SK-N-SH (cell line): Measurements from ENCODE around the gene ACAP2. TPM values are rescaled to one million over a fixed set of nuclear protein-coding genes. Genes with fewer than 3 reads are reported as not detected.
A peak's percentile ranks its signal among the peaks of the same experiment; 100 is the strongest.
"Not testable (repeated sequence)": the region's sequence is repeated elsewhere in the genome, so short reads cannot be mapped to it uniquely, and the experiment has no call there.

Source experiments
- CTCF ChIA-PET: fragments of 300-600, 350-600 bp; formaldehyde crosslinking; extraction: SDS; loops from one replicate; lab custom pipeline; 2021; lab: Yijun Ruan, JAX
- POLR2A ChIA-PET: fragments of 350-600 bp; sonication (Branson Sonifier 250); formaldehyde crosslinking; extraction: SDS; loops from one replicate; lab custom pipeline; 2020; ENCODE audit warnings: antibody characterized with exemption, inconsistent platforms; lab: Yijun Ruan, JAX
- DNase-seq: peaks from one replicate; pipeline ENCODE4 v3.0.0; 2012
- H2AFZ ChIP-seq: fragments of 200-600 bp; sonication (generic); 2 replicates; pipeline ENCODE4 v1.8.1; 2016; ENCODE audit warnings: antibody characterized with exemption, mild to moderate bottlenecking, low read depth
- H3F3A ChIP-seq: fragments of 200-600 bp; sonication (generic); replicated peaks from 2 replicates; pipeline ENCODE3; 2016; ENCODE audit warnings: antibody characterized with exemption, mild to moderate bottlenecking; ENCODE audit not compliant: insufficient read depth
- H3K27ac ChIP-seq, 2 experiments: fragments of 200-500 bp in 1 of 2; fragments of 200-600 bp in 1 of 2; sonication (Bioruptor generic) in 1 of 2; sonication (generic), shearing (Covaris generic) in 1 of 2; 2 replicates each; pipeline versions ENCODE4 v1.5.1 to v1.6.1; 2014 to 2016; ENCODE audit warnings: low read depth in 2 of 2, inconsistent platforms in 1 of 2, low read length in 1 of 2, mild to moderate bottlenecking in 1 of 2, mixed read lengths in 1 of 2
- H3K27me3 ChIP-seq: fragments of 200-600 bp; sonication (generic), shearing (Covaris generic); 2 replicates; pipeline ENCODE4 v1.6.1; 2016; ENCODE audit warnings: mixed run types; ENCODE audit not compliant: insufficient read depth
- H3K36me3 ChIP-seq, 2 experiments: fragments of 200-500 bp in 1 of 2; fragments of 200-600 bp in 1 of 2; sonication (Bioruptor generic) in 1 of 2; sonication (generic) in 1 of 2; replicated peaks in 1 of 2; 2 replicates each; pipeline versions ENCODE3 to v1.5.1; 2014 to 2016; ENCODE audit warnings: low read length in 1 of 2, mild to moderate bottlenecking in 1 of 2; ENCODE audit not compliant: insufficient read depth in 2 of 2, control insufficient read depth in 1 of 2
- H3K4me1 ChIP-seq, 2 experiments: fragments of 200-500 bp in 1 of 2; fragments of 200-600 bp in 1 of 2; sonication (Bioruptor generic) in 1 of 2; sonication (generic), shearing (Covaris generic) in 1 of 2; 2 replicates each; pipeline versions ENCODE4 v1.5.1 to v1.6.1; 2014 to 2016; ENCODE audit warnings: low read depth in 1 of 2, low read length in 1 of 2, mixed run types in 1 of 2; ENCODE audit not compliant: insufficient read depth in 2 of 2, control insufficient read depth in 1 of 2
- H3K4me2 ChIP-seq: fragments of 200-600 bp; sonication (generic), shearing (Covaris generic); 2 replicates; pipeline ENCODE4 v1.6.1; 2017; ENCODE audit warnings: mixed run types
- H3K4me3 ChIP-seq, 2 experiments: fragments of 200-500 bp in 1 of 2; fragments of 200-600 bp in 1 of 2; sonication (Bioruptor generic) in 1 of 2; sonication (generic), shearing (Covaris generic) in 1 of 2; 2 replicates each; pipeline versions ENCODE4 v1.5.1 to v1.8.1; 2014 to 2016; ENCODE audit warnings: low read depth in 2 of 2, inconsistent platforms in 1 of 2, low read length in 1 of 2, mild to moderate bottlenecking in 1 of 2, mixed read lengths in 1 of 2, moderate library complexity in 1 of 2
- H3K79me2 ChIP-seq: fragments of 200-600 bp; sonication (generic); 2 replicates; pipeline ENCODE4 v1.8.1; 2017; ENCODE audit warnings: mild to moderate bottlenecking; ENCODE audit not compliant: insufficient read depth
- H3K9ac ChIP-seq: fragments of 200-600 bp; sonication (generic); 2 replicates; pipeline ENCODE4 v1.6.1; 2017; ENCODE audit warnings: mixed run types
- H3K9me2 ChIP-seq: fragments of 200-600 bp; sonication (generic); 2 replicates; pipeline ENCODE4 v1.6.1; 2017; ENCODE audit warnings: mixed run types
- H3K9me3 ChIP-seq: fragments of 200-600 bp; sonication (generic); 2 replicates; pipeline ENCODE4 v1.6.1; 2017; ENCODE audit warnings: mixed run types, mild to moderate bottlenecking, moderate library complexity
- H4K20me1 ChIP-seq: fragments of 200-600 bp; sonication (generic); 2 replicates; pipeline ENCODE4 v1.6.1; 2017; ENCODE audit warnings: mild to moderate bottlenecking, mixed run types; ENCODE audit not compliant: insufficient read depth
- CTCF ChIP-seq: fragments of 200-600 bp; sonication (generic); IDR thresholded peaks from 2 replicates; pipeline ENCODE4 v1.6.1; 2017; ENCODE audit warnings: antibody characterized with exemption, mild to moderate bottlenecking, moderate library complexity
- EZH2phosphoT487 ChIP-seq: fragments of 200-600 bp; sonication (generic); IDR thresholded peaks from 2 replicates; pipeline ENCODE4 v1.6.1; 2017; ENCODE audit warnings: low read depth, mixed run types, mild to moderate bottlenecking, antibody characterized with exemption, moderate library complexity, borderline replicate concordance
- FOSL2 ChIP-seq: IDR thresholded peaks from 2 replicates; pipeline ENCODE4 v1.4.0; 2012; ENCODE audit warnings: low read depth, mild to moderate bottlenecking, moderate library complexity, borderline replicate concordance
- FOXJ3 ChIP-seq: sonication (generic); formaldehyde crosslinking; IDR thresholded peaks from 2 replicates; pipeline ENCODE4 v1.5.1; 2020; ENCODE audit warnings: mild to moderate bottlenecking, missing genetic modification reagents
- GABPA ChIP-seq: IDR thresholded peaks from 2 replicates; pipeline ENCODE4 v1.4.0; 2012; ENCODE audit warnings: low read depth, mild to moderate bottlenecking
- GATA2 ChIP-seq: sonication (generic); formaldehyde crosslinking; IDR thresholded peaks from 2 replicates; pipeline ENCODE4 v1.5.0; 2020; ENCODE audit warnings: mild to moderate bottlenecking, missing genetic modification reagents
- MEF2A ChIP-seq: IDR thresholded peaks from 2 replicates; pipeline ENCODE4 v1.4.0; 2012; ENCODE audit warnings: low read depth, borderline replicate concordance
- MXI1 ChIP-seq: IDR thresholded peaks from 2 replicates; pipeline ENCODE4 v1.6.1; 2012; ENCODE audit warnings: mild to moderate bottlenecking, low read depth, low read length, improper control_type of control experiment
- NFIC ChIP-seq: IDR thresholded peaks from 2 replicates; pipeline ENCODE4 v1.4.0; 2012; ENCODE audit warnings: borderline replicate concordance
- NRF1 ChIP-seq: IDR thresholded peaks from 2 replicates; pipeline ENCODE4 v1.6.1; 2012; ENCODE audit warnings: low read depth, mild to moderate bottlenecking, low read length
- PBX3 ChIP-seq: IDR thresholded peaks from 2 replicates; pipeline ENCODE4; 2012
- POLR2AphosphoS5 ChIP-seq: IDR thresholded peaks from 2 replicates; pipeline ENCODE4 v1.6.1; 2012; ENCODE audit warnings: low read depth, low read length
- RCOR1 ChIP-seq: fragments of 150-350 bp; IDR thresholded peaks from 2 replicates; pipeline ENCODE4 v1.6.1; 2017; ENCODE audit warnings: antibody characterized with exemption, low read length
- REST ChIP-seq: IDR thresholded peaks from 2 replicates; pipeline ENCODE4 v1.6.1; 2012; ENCODE audit warnings: mild to moderate bottlenecking, low read depth, low read length, moderate library complexity
- SIN3A ChIP-seq: IDR thresholded peaks from 2 replicates; pipeline ENCODE4 v1.6.1; 2012; ENCODE audit warnings: low read depth, mild to moderate bottlenecking, low read length, moderate library complexity, borderline replicate concordance
- TEAD4 ChIP-seq: IDR thresholded peaks from 2 replicates; pipeline ENCODE4 v1.4.0; 2012; ENCODE audit warnings: mild to moderate bottlenecking, borderline replicate concordance; ENCODE audit not compliant: insufficient read depth
- USF1 ChIP-seq: IDR thresholded peaks from 2 replicates; pipeline ENCODE4 v1.4.0; 2012; ENCODE audit warnings: low read depth, borderline replicate concordance
- WGBS: methylation state at CpG from one replicate; pipeline ENCODE4 v1.1.6; 2017; ENCODE audit warnings: low lambda C conversion rate; 5-methylcytosine and 5-hydroxymethylcytosine counted together
- polyA plus RNA-seq, 3 experiments: library from polyadenylated mRNA; depleted of rRNA; stranded (reverse); fragments of >200 nt; gene quantifications; 2 replicates each; pipeline ENCODE4 v1.2.3, GENCODE V29; 2012

ACAP2 gene
- polyA plus RNA-seq, 1 of the 3 experiments (the other 2 are of a cell fraction) = 6.8 TPM

GRCh38 chr3:195442573-195443390 lies at the start of gene ACAP2 (continued):
- TF ChIP-seq RCOR1 (no peak), GATA2 (CRISPR knock-in tag) (no peak), FOSL2 (no peak), PBX3 (peak; percentile 100), FOXJ3 (no peak), USF1 (peak; percentile 95), POLR2AphosphoS5 (no peak; the same call in 1 of the 2 replicates), REST (0 out of 2 replicates have a peak, but pooled peaks have one; percentile 8), SIN3A (peak; percentile 53; the same call in 1 of the 2 replicates)

GRCh38 chr3:195475614-195476013 lies 32.8 kb upstream of the ACAP2 start:
- POLR2A ChIA-PET = no interaction called here
- Histone ChIP-seq H3K4me1 (no peaks in the 10 kb centered on the region), H3K36me3 (no peaks in the 10 kb centered on the region), H3K27ac (no peak overlapping the region), H3K4me2 (no peak overlapping the region), H3K79me2 (no peaks in the 10 kb centered on the region), H3K27me3 (peaks cover 6% of the 10 kb centered on the region; the same call in 1 of the 2 replicates), H3K9ac (no peak overlapping the region), H3K4me3 (no peak overlapping the region), H3F3A (no peaks in the 10 kb centered on the region), H3K9me2 (no peaks in the 10 kb centered on the region), H3K9me3 (no peaks in the 10 kb centered on the region), H2AFZ (no peak overlapping the region), H4K20me1 (no peaks in the 10 kb centered on the region)
- no peak for DNase-seq
- TF ChIP-seq MEF2A (no peak), MXI1 (no peak), GATA2 (CRISPR knock-in tag) (no peak), USF1 (no peak), NFIC (no peak), EZH2phosphoT487 (no peak), RCOR1 (no peak), NRF1 (no peak), CTCF (no peak), POLR2AphosphoS5 (no peak), SIN3A (no peak), GABPA (no peak), TEAD4 (no peak)
- 70% methylated on average over 3 of the region's 3 CpGs for WGBS
- CTCF ChIA-PET = no interaction called here

GRCh38 chr3:195475116-195475515 lies 32.3 kb upstream of the ACAP2 start:
- H3F3A ChIP-seq, H3K36me3 ChIP-seq, DNase-seq, H4K20me1 ChIP-seq, H3K27ac ChIP-seq, H3K4me1 ChIP-seq, H3K79me2 ChIP-seq, H3K4me2 ChIP-seq, H2AFZ ChIP-seq, POLR2A ChIA-PET, H3K27me3 ChIP-seq, H3K9me3 ChIP-seq, H3K9me2 ChIP-seq, H3K4me3 ChIP-seq, H3K9ac ChIP-seq, CTCF ChIA-PET: not testable (repeated sequence)
- 46% methylated on average over 8 of the region's 8 CpGs for WGBS
